ENCODE data around the gene CBFA2T3. TPM values are rescaled to one million over a fixed set of nuclear protein-coding genes. Genes with fewer than 3 reads are reported as not detected.

CBFA2T3 gene
- total and polyA plus RNA-seq, 2 of the 8 experiments (the other 6 are each of a cell fraction or from before 2014, with no cell fraction given) = 0.51 to 1.3 TPM

- Histone ChIP-seq H2BK20ac (ENCODE audit: low read length) (no peak overlapping the region), H3K18ac (ENCODE audit: extremely low read depth, low read length) (no peak overlapping the region), H4K5ac (ENCODE audit: insufficient read length, low read depth, low read length) (no peak overlapping the region), H4K91ac (replicated peaks; ENCODE audit: insufficient read length, low read length) (no peak overlapping the region), H3K23me2 (ENCODE audit: low read depth, low read length) (no peaks in the 10 kb centered on the region; the same call in 1 of the 2 replicates), H3K56ac (replicated peaks; ENCODE audit: insufficient read length, low read depth, low read length) (no peak overlapping the region), H3K79me1 (ENCODE audit: low read depth, low read length) (no peaks in the 10 kb centered on the region; the same call in 1 of the 2 replicates), H2AK5ac (ENCODE audit: low read depth, low read length) (no peak overlapping the region), H3K27ac (ENCODE audit: low read depth, low read length) (no peak overlapping the region), H3K23ac (ENCODE audit: insufficient read length) (no peak overlapping the region), H4K20me1 (replicated peaks in 1 of 2; ENCODE audit: control insufficient read depth in 1 of 2, insufficient read depth in 2 of 2, low read length in 2 of 2) (peaks cover 0 to 4% of the 10 kb centered on the region in 2 experiments), H3K4ac (replicated peaks; ENCODE audit: insufficient read length, low read depth, low read length) (no peak overlapping the region), H2AFZ (ENCODE audit: low read length) (no peak overlapping the region), H3K79me2 (ENCODE audit: control insufficient read depth in 1 of 2, insufficient read depth in 2 of 2, low read length in 2 of 2) (no peaks in the 10 kb centered on the region), H3K14ac (ENCODE audit: insufficient read length) (no peak overlapping the region), H3K9me3 (ENCODE audit: insufficient read depth in 2 of 2, low read depth in 1 of 2, low read length in 1 of 2) (no peaks in the 10 kb centered on the region), H3K27me3 (replicated peaks in 1 of 4; ENCODE audit: control insufficient read depth in 3 of 4, extremely low read depth in 1 of 4, insufficient read depth in 3 of 4, low read length in 3 of 4) (peaks cover 0 to 7% (median 1%) of the 10 kb centered on the region in 4 experiments; a peak in 2 of 7 replicates), H4K8ac (ENCODE audit: extremely low read depth, insufficient read depth, low read length) (no peak overlapping the region), H2BK5ac (ENCODE audit: low read depth, low read length) (no peak overlapping the region), H3K4me2 (ENCODE audit: insufficient read depth in 1 of 2, low read depth in 2 of 2, low read length in 2 of 2) (no peak overlapping the region), H3K36me3 (ENCODE audit: control insufficient read depth in 2 of 4, insufficient read depth in 4 of 4, low read length in 3 of 4) (no peaks in the 10 kb centered on the region), H2BK15ac (ENCODE audit: low read length) (no peak overlapping the region), H2BK12ac (ENCODE audit: low read depth, low read length) (no peak overlapping the region), H3K9ac (replicated peaks in 1 of 4; ENCODE audit: extremely low read depth in 1 of 4, low read depth in 3 of 4, low read length in 3 of 4) (no peak overlapping the region), H2BK120ac (replicated peaks; ENCODE audit: low read depth, low read length) (no peak overlapping the region), H3K4me3 (ENCODE audit: extremely low read depth in 1 of 4, insufficient read depth in 2 of 4, low read depth in 3 of 4, low read length in 4 of 4) (no peak overlapping the region), H3K4me1 (replicated peaks in 1 of 4; ENCODE audit: control insufficient read depth in 3 of 4, insufficient read depth in 4 of 4, low read length in 3 of 4) (peaks cover 0 to 9% (median 6%) of the 10 kb centered on the region in 4 experiments; a peak in 4 of 7 replicates)
- TF ChIP-seq RAD21 (IDR thresholded peaks at IDR 0.05 in 1 of 2, conservative IDR thresholded peaks at IDR 0.05 in 1 of 2; ENCODE audit: low read depth in 2 of 2, low read length in 2 of 2) (no peak), YY1 (IDR thresholded peaks at IDR 0.05; ENCODE audit: low read depth, low read length) (no peak), CTCF (IDR thresholded peaks at IDR 0.05; ENCODE audit: control extremely low read depth in 1 of 3, insufficient read depth in 1 of 3, low read depth in 1 of 3, low read length in 3 of 3) (no peak), TAF1 (IDR thresholded peaks at IDR 0.05; ENCODE audit: low read depth, low read length) (no peak), RFX5 (IDR thresholded peaks at IDR 0.05; ENCODE audit: borderline replicate concordance, low read depth, low read length) (no peak)
- no peak for DNase-seq (ENCODE audit: low read depth in 1 of 2, low spot score in 2 of 2)
- FAIRE-seq = no peak
- ChIA-PET CTCF (ENCODE audit: partially characterized antibody) (no interaction called here), POLR2A (ENCODE audit: partially characterized antibody) (interaction anchor here (0.7 kb wide), 1 partner anchor 224 kb away, joined by 3 read pairs; no protein-coding TSS in a partner anchor)
- 93% methylated on average over 11 of the region's 11 CpGs; no CpG with 5 or more reads in 1 of the 2 experiments for WGBS, 2 experiments (ENCODE audit: extremely low coverage in 1 of 2, insufficient coverage in 1 of 2, insufficient read length in 1 of 2, insufficient replicate concordance in 2 of 2, low coverage in 1 of 2, low lambda C conversion rate in 2 of 2, missing lambda C conversion rate in 1 of 2)
These were observed 93.1 kb downstream of the CBFA2T3 start for GRCh38 chr16:88883946-88884345.
